NT2/D1 (cell line): ENCODE data around the gene ANK2.

Experiments
- DNase-seq: peaks from one replicate; pipeline ENCODE4 v3.0.0-alpha.2; 2011; ENCODE audit warnings: low read depth, low spot score
- H3K27me3 ChIP-seq: 2 replicates; pipeline ENCODE4 v1.6.0; 2011; ENCODE audit warnings: mild to moderate bottlenecking; ENCODE audit not compliant: insufficient read length, insufficient read depth
- H3K36me3 ChIP-seq: 2 replicates; pipeline ENCODE4 v1.6.1; 2011; ENCODE audit warnings: mild to moderate bottlenecking, low read length, mixed read lengths; ENCODE audit not compliant: insufficient read depth, insufficient read length
- H3K4me1 ChIP-seq: 2 replicates; pipeline ENCODE4 v1.5.1; 2011; ENCODE audit not compliant: insufficient read depth, insufficient read length
- H3K4me3 ChIP-seq: 2 replicates; pipeline ENCODE4 v1.5.1; 2011; ENCODE audit warnings: low read depth; ENCODE audit not compliant: insufficient read length
- H3K9ac ChIP-seq: 2 replicates; pipeline ENCODE4 v1.6.0; 2011; ENCODE audit warnings: low read depth; ENCODE audit not compliant: insufficient read length
- H3K9me3 ChIP-seq: 2 replicates; pipeline ENCODE4 v1.5.1; 2011; ENCODE audit warnings: mild to moderate bottlenecking, low read length; ENCODE audit not compliant: insufficient read depth
- SUZ12 ChIP-seq: IDR thresholded peaks from 2 replicates; pipeline ENCODE4 v1.6.1; 2011; ENCODE audit not compliant: insufficient read length, insufficient read depth; ENCODE audit errors: extremely low read depth
- YY1 ChIP-seq: IDR thresholded peaks from 2 replicates; pipeline ENCODE4 v1.6.1; 2011; ENCODE audit not compliant: insufficient read length, insufficient read depth
- ZNF274 ChIP-seq: IDR thresholded peaks from 2 replicates; pipeline ENCODE4 v1.6.1; 2011; ENCODE audit warnings: mild to moderate bottlenecking, low read depth, low read length

ANK2 gene

DNA sequence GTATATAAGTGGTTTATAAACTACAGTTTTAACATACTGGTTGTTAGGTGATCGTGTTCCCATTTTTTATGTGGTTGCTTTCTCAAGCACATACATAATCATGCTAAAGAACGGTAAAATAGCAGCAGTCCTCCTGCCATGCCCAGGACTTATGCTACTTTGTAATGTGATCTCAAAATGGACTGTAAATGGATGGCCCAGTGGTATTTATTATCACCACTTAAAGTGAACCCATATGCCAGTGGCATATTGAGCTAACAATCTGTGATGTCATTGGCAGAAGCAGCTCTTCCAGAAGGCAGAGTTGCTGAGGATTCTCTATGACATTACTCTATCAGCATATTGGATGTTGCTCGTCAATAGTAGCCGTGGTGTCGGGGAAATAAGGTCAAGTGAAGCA lies 28.6 kb downstream of the ANK2 start:
- DNase-seq = no peak
- no peak overlapping the region for H3K9ac ChIP-seq
- H3K4me1 ChIP-seq = no peaks in the 10 kb centered on the region
- no peaks in the 10 kb centered on the region for H3K27me3 ChIP-seq
- TF ChIP-seq SUZ12 (no peak), YY1 (no peak), ZNF274 (no peak)
- no peak overlapping the region for H3K4me3 ChIP-seq
- H3K36me3 ChIP-seq = no peaks in the 10 kb centered on the region
- H3K9me3 ChIP-seq = no peaks in the 10 kb centered on the region

DNA sequence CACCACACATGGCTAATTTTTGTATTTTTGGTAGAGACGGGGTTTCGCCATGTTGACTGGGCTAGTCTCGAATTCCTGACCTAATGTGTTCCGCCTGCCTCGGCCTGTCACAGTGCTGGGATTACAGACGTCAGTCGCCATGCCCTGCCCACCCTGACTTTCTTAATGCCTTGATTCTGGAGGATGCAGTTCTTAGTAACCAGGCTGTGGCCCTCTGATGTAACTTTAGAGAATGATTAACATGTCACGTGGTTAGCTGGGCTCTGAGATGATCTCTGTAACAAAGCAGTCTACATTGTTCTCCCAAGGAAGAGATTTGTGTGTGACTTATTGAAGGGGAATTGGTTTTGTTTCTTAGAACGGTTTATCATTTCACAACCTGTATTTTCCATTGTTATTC lies 30.6 kb downstream of the ANK2 start:
- Histone ChIP-seq H3K27me3 (no peaks in the 10 kb centered on the region), H3K9me3 (no peaks in the 10 kb centered on the region), H3K36me3 (no peaks in the 10 kb centered on the region), H3K4me3 (no peak overlapping the region), H3K4me1 (no peaks in the 10 kb centered on the region), H3K9ac (no peak overlapping the region)
- no peak for DNase-seq
- no peak for TF ChIP-seq YY1
- TF ChIP-seq ZNF274 = no peak
- no peak for TF ChIP-seq SUZ12

DNA sequence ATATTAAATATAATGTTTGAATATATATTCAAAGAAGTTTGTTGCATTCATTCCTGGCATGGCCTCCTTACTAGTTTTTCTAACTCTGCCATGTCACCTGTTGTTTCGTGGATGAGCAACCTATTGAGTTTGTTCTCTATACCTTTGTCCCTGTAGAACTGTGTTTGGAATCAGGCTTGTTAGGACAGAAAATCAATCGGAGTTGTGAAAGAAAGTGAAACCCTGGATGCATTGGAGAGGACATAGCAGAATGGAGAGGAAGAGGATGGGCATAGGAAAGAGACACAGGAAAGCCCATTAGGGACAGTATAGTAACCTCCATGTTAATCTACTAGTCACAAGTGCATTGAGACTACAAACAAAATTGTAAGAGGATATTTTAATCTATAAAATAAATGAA lies 31.2 kb downstream of the ANK2 start:
- Histone ChIP-seq H3K36me3 (no peaks in the 10 kb centered on the region), H3K27me3 (no peaks in the 10 kb centered on the region), H3K4me3 (no peak overlapping the region), H3K9me3 (no peaks in the 10 kb centered on the region), H3K9ac (no peak overlapping the region), H3K4me1 (no peaks in the 10 kb centered on the region)
- no peak for TF ChIP-seq YY1
- TF ChIP-seq SUZ12 = no peak
- no peak for TF ChIP-seq ZNF274
- DNase-seq = no peak

DNA sequence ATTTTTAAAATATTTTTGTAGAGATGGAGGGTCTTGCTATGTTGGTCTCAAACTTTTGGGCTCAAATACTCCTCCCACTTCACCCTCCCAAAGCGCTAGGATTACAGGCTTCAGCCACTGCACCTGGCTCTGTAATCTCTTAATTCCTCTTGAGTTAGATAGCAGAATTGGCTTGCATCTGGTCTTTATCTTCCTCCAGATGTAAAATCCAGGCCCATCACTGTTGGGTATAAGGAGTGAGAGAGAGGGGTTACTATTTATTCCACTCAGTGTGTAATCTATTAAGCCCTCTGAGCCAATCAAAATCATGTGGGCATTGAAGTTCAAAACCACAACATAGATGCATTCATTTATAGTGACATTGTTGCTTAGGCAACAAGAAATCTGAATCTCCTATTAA lies 33.9 kb downstream of the ANK2 start:
- Histone ChIP-seq H3K9ac (no peak overlapping the region), H3K4me3 (no peak overlapping the region), H3K9me3 (no peaks in the 10 kb centered on the region), H3K36me3 (no peaks in the 10 kb centered on the region), H3K27me3 (no peaks in the 10 kb centered on the region), H3K4me1 (no peaks in the 10 kb centered on the region)
- TF ChIP-seq YY1 = no peak
- no peak for TF ChIP-seq SUZ12
- no peak for TF ChIP-seq ZNF274
- no peak for DNase-seq

DNA sequence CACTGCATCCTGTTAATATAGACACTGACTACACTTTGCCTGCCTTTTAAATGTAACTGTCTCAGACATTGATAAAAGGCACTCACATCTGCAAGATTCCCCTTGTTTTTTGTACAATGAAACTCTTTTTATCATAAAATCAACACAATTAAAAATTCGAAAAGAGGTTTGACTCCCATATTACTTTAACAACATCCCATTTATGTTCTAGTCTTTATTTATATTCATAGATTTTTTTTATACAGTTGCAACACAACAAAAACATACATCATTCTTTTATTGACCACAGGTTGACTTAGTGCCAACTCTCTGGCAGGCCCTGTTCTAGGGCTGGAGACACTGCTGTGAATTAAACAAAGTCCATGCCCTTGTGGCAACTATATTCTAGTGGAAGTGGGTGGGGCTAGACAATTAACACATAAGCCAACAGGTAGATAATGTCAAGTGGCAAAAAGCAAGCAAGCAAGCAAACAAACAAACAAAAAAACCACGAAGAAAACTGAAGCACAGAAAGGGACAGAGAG lies 36.8 kb downstream of the ANK2 start:
- H3K4me3 ChIP-seq = no peak overlapping the region
- H3K36me3 ChIP-seq = no peaks in the 10 kb centered on the region
- TF ChIP-seq ZNF274 (no peak), YY1 (no peak), SUZ12 (no peak)
- H3K9ac ChIP-seq = no peak overlapping the region
- no peaks in the 10 kb centered on the region for H3K9me3 ChIP-seq
- H3K4me1 ChIP-seq = no peaks in the 10 kb centered on the region
- no peaks in the 10 kb centered on the region for H3K27me3 ChIP-seq
- DNase-seq = no peak

DNA sequence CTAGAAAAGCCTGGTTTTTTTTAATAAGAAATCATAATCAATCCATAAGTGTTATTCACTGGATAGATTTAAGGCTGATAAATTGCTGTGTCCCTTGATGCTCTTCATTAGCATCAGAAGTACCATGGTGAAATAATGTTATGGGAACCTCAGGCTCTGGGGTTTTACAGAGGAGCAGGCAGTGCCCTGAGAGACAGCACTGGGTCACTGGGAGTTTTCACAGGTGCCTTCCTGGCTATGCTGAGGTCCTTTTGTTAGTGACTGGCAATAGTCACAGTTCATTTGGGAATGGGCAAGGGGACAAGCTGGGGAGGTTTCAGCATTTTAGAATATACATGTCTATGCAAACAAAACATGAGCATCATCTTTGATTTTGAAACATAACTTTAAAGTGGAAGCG lies 38.6 kb downstream of the ANK2 start:
- Histone ChIP-seq H3K27me3 (no peaks in the 10 kb centered on the region), H3K9me3 (no peaks in the 10 kb centered on the region), H3K36me3 (no peaks in the 10 kb centered on the region), H3K4me3 (no peak overlapping the region), H3K9ac (no peak overlapping the region), H3K4me1 (no peaks in the 10 kb centered on the region)
- DNase-seq = no peak
- TF ChIP-seq YY1 = no peak
- no peak for TF ChIP-seq SUZ12
- no peak for TF ChIP-seq ZNF274

DNA sequence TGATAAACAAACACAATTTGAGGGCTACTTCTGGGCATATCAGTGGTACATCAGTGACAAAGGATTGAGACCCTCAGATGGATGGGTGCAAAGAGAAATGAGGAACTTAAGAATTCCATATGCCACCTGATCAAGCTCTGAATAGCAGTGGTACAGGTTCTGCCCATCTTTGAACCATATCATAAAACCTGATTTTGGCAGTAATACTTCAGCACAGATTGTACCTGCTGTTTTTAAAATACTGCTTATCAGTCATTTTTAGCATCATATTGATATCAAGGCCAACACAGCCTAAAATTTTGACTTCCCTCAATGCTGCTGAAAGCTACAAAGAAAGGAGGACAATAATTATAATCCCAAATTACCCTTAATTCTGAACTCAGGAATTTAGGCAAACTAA lies 41.5 kb downstream of the ANK2 start:
- no peaks in the 10 kb centered on the region for H3K9me3 ChIP-seq

More for the DNA sequence above, 41.5 kb downstream of the ANK2 start:
- Histone ChIP-seq H3K4me1 (no peaks in the 10 kb centered on the region), H3K36me3 (no peaks in the 10 kb centered on the region), H3K9ac (no peak overlapping the region), H3K27me3 (no peaks in the 10 kb centered on the region), H3K4me3 (no peak overlapping the region)
- TF ChIP-seq YY1 (no peak), ZNF274 (no peak), SUZ12 (no peak)
- DNase-seq = no peak
